Measurements from ENCODE around the gene STN1. TPM values are rescaled to one million over a fixed set of nuclear protein-coding genes. Genes with fewer than 3 reads are reported as not detected.

Gene STN1
- total and polyA plus RNA-seq, 10 of the 15 experiments (the other 5 are each of a cell fraction or from before 2014, with no cell fraction given): 22.2 to 31.8 (median 28.5) TPM

- ChIA-PET CTCF (interaction anchor here (0.6 to 9.5 kb wide), 17 partner anchors 8 to 1896 kb away, joined by 3 to 151 read pairs (median 4); partner anchors contain the start of gene SFR1), POLR2A (no interaction called here), RAD21 (ENCODE audit: unreplicated experiment) (interaction anchor here (0.6 to 1.2 kb wide), 5 partner anchors 31 to 318 kb away, joined by 3 to 5 read pairs (median 4); partner anchors contain the start of gene SFR1), SMC1A (ENCODE audit: uncharacterized antibody, unreplicated experiment) (interaction anchor here (0.6 to 2.1 kb wide), 13 partner anchors 10 to 254 kb away, joined by 3 to 10 read pairs (median 3); partner anchors contain the start of genes COL17A1, SFR1 and SLK)
- Histone ChIP-seq H3K4me1 (ENCODE audit: control insufficient read depth, insufficient read depth, low read length) (no peaks in the 10 kb centered on the region), H3K9me3 (replicated peaks; ENCODE audit: control insufficient read depth, insufficient read depth, low read length) (no peaks in the 10 kb centered on the region), H3K4me2 (ENCODE audit: control insufficient read depth, insufficient read depth) (no peak overlapping the region), H3K36me3 (ENCODE audit: control insufficient read depth in 2 of 2, insufficient read depth in 2 of 2, low read length in 1 of 2) (peaks cover 2 to 23% of the 10 kb centered on the region in 2 experiments; a peak in 3 of 4 replicates), H3K27me3 (replicated peaks in 1 of 2; ENCODE audit: control insufficient read depth in 2 of 2, insufficient read depth in 2 of 2, low read length in 1 of 2) (no peaks in the 10 kb centered on the region), H3K27ac (ENCODE audit: control insufficient read depth, insufficient read depth) (no peak overlapping the region), H4K20me1 (ENCODE audit: control insufficient read depth, insufficient read depth) (no peaks in the 10 kb centered on the region), H3K9ac (ENCODE audit: control insufficient read depth, insufficient read depth, low read length) (no peak overlapping the region), H3K79me2 (ENCODE audit: control insufficient read depth, insufficient read depth, low read length) (no peaks in the 10 kb centered on the region), H2AFZ (ENCODE audit: control insufficient read depth, low read depth, low read length) (no peak overlapping the region), H3K4me3 (no peak overlapping the region)
- FAIRE-seq: no peak
- intact Hi-C loops (cut with micrococcal nuclease; ENCODE audit: unreplicated experiment): no loop called here
- DNase-seq (ENCODE audit: low read depth, low spot score): no peak
- in situ Hi-C loops (cut with MboI): loop anchor here (5.0 kb wide), 2 partner anchors 187 to 317 kb away; no protein-coding TSS in a partner anchor
- BruUV-seq (replicated peaks): no TSS peak
- TF ChIP-seq ZNF622 (IDR thresholded peaks at IDR 0.05): no peak
- TF ChIP-seq SUPT20H (IDR thresholded peaks at IDR 0.05; ENCODE audit: borderline replicate concordance, control insufficient read depth, low read depth, low read length): no peak
- no peak for TF ChIP-seq CBX3 (IDR thresholded peaks at IDR 0.05; ENCODE audit: borderline replicate concordance, low read depth)
- no peak for TF ChIP-seq RAD51 (IDR thresholded peaks at IDR 0.05)
- TF ChIP-seq GATAD2B (conservative IDR thresholded peaks at IDR 0.05; ENCODE audit: low read depth): no peak
- TF ChIP-seq ZBTB4 (CRISPR knock-in tag; IDR thresholded peaks at IDR 0.05): no peak
- no peak for TF ChIP-seq IKZF1 (conservative IDR thresholded peaks at IDR 0.05)
- no peak for TF ChIP-seq POLR2A (IDR thresholded peaks at IDR 0.05; ENCODE audit: low read depth, low read length)
- no peak for TF ChIP-seq NKRF (conservative IDR thresholded peaks at IDR 0.05)
- ATAC-seq: no peak
- 93% methylated on average over 4 of the region's 4 CpGs for WGBS (ENCODE audit: insufficient coverage, insufficient replicate concordance, low lambda C conversion rate, missing lambda C conversion rate)
These were observed 27.8 kb downstream of the STN1 start for GRCh38 chr10:103890194-103890658.

Measured in GM12878 (cell line).